Measurements from ENCODE around the gene TBX6.
"Not testable (repeated sequence)": the region's sequence is repeated elsewhere in the genome, so short reads cannot be mapped to it uniquely, and the experiment has no call there.

Gene TBX6

GRCh38 chr16:30119428-30119827, 27.7 kb upstream of the TBX6 start:
- peak; percentile 12 for DNase-seq (ENCODE audit: low read depth)
- no peak for TF ChIP-seq CTCF (conservative IDR thresholded peaks at IDR 0.05; ENCODE audit: low read length)
- H3K4me3 ChIP-seq (ENCODE audit: low read length), result no peak overlapping the region

GRCh38 chr16:30117768-30118167, 26.0 kb upstream of the TBX6 start:
- H3K4me3 ChIP-seq (ENCODE audit: low read length), result no peak overlapping the region
- DNase-seq (ENCODE audit: low read depth), result no peak
- TF ChIP-seq CTCF (conservative IDR thresholded peaks at IDR 0.05; ENCODE audit: low read length), result no peak

- no peak overlapping the region for H3K4me3 ChIP-seq (ENCODE audit: low read length)
- TF ChIP-seq CTCF (conservative IDR thresholded peaks at IDR 0.05; ENCODE audit: low read length), result no peak
- DNase-seq (ENCODE audit: low read depth), result no peak
These were observed 24.8 kb upstream of the TBX6 start for GRCh38 chr16:30116291-30117207.

- no peak overlapping the region for H3K4me3 ChIP-seq (ENCODE audit: low read length)
- DNase-seq (ENCODE audit: low read depth), result no peak
These were observed 23.5 kb upstream of the TBX6 start for GRCh38 chr16:30115238-30115637.

GRCh38 chr16:30114833-30115232, 23.1 kb upstream of the TBX6 start:
- not testable (repeated sequence) for DNase-seq (ENCODE audit: low read depth)

More at GRCh38 chr16:30115238-30115637, 23.5 kb upstream of the TBX6 start:
- no peak for TF ChIP-seq CTCF (conservative IDR thresholded peaks at IDR 0.05; ENCODE audit: low read length)

GRCh38 chr16:30114411-30114810, 22.7 kb upstream of the TBX6 start:
- DNase-seq (ENCODE audit: low read depth), result no peak
- TF ChIP-seq CTCF (conservative IDR thresholded peaks at IDR 0.05; ENCODE audit: low read length), result no peak
- H3K4me3 ChIP-seq (ENCODE audit: low read length), result no peak overlapping the region

More at GRCh38 chr16:30114833-30115232, 23.1 kb upstream of the TBX6 start:
- not testable (repeated sequence) for H3K4me3 ChIP-seq (ENCODE audit: low read length)

- H3K4me3 ChIP-seq (ENCODE audit: low read length), result no peak overlapping the region
- DNase-seq (ENCODE audit: low read depth), result no peak
- TF ChIP-seq CTCF (conservative IDR thresholded peaks at IDR 0.05; ENCODE audit: low read length), result no peak
These were observed 22.1 kb upstream of the TBX6 start for GRCh38 chr16:30113711-30114333.

Measured in AG10803 (cell line).